GM18499 (cell line): ENCODE data around the gene MTOR.
"Not testable (repeated sequence)": the region's sequence is repeated elsewhere in the genome, so short reads cannot be mapped to it uniquely, and the experiment has no call there.

Source experiments
- ATAC-seq: cut with Tn5 transposase; IDR thresholded peaks from one replicate; pipeline ENCODE4 v1.9.1; 2021; ENCODE audit warnings: moderate number of reproducible peaks; ENCODE audit not compliant: insufficient read depth, unreplicated experiment

MTOR gene

GRCh38 chr1:11070876-11071275, 191.5 kb downstream of the MTOR start:
- ATAC-seq = no peak

- ATAC-seq = no peak
These were observed 193.5 kb downstream of the MTOR start for GRCh38 chr1:11068600-11069473.

GRCh38 chr1:11067716-11068599, 194.4 kb downstream of the MTOR start:
- no peak for ATAC-seq

DNA sequence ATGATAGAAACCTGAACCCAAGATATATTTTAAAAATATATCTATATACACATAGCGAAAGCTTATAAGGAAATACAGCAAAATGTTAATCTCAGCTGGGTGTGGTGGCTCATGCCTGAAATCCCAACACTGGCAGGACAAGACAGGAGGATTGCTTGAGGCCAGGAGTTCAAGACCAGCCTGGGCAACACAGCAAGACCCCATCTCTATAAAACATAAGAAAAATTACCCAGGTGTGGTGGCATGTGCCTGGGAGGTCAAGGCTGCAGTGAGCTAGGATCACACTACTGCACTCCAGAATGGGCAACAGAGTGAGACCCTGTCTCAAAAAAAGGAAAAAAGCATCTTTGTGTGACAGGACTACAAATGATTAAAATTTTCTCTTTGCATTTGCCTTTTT, 196.6 kb downstream of the MTOR start:
- no peak for ATAC-seq

DNA sequence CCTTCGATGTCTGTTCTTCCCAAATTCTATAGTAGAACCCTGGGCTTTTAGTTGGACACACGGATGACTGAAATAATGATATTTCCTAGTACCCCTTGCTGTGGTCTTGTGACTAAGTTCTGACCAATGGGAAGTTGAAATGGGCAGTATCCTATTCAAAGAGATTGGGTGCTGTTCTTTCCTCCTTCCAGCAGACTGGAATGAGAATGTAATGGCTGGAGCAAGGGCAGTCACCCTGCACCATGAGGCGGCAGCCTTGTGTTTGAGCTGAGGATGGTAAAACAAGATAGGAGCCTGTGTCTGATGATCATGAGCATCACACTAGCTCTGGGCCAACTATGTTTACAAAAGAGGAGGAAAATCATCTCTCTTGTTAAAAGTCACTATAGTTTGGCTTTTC, 197.4 kb downstream of the MTOR start:
- no peak for ATAC-seq

DNA sequence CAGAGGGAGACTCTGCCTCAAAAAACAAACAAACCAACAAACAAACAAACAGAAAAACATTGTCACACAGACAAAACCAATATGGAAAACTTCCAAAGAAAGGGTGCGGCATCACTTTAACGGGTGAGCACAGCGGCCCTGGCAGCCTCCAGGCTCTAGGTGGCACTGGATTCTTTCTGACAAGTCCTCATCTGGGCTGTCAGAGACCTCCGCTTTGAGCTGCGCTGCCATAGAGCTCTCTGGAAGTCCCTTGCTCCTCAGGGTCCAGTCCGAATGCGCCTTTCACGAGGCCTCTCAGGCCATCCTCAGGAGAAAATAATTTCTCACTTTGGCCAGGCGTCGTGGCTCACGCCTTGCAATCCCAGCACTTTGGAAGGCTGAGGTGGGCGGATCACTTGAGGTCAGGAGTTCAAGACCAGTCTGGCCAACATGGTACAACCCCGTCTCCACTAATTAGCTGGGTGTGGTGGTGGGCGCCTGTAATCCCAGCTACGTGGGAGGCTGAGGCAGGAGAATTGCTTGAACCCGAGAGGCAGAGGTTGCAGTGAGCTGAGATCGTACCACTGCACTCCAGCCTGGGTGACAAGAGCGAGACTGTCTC, 198.3 kb downstream of the MTOR start:
- ATAC-seq = not testable (repeated sequence)

DNA sequence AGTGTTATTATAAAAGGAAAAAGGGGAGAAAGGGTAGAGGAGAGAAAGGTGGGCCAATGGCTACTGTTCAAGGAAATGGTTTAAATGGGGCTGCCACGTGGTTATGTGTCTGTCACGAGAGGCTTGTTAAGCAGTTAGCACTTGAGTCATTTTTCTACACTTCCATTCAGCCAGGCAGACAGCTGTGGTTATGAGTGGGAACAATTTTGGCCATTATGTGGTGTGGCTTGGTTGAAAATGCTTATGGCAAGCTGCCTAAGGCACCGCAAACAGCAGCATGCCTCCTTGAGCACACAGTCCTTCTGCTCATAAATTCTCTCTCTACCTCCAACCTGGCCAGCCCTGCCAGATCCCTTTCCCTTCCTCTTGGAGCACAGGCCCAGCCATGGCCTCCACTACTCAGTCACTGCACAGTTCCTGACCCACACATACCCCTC, 199.4 kb downstream of the MTOR start:
- no peak for ATAC-seq

- ATAC-seq = no peak
These were observed 200.5 kb downstream of the MTOR start for GRCh38 chr1:11061652-11062365.

GRCh38 chr1:11059968-11060830, 202.2 kb downstream of the MTOR start, which contains the start of gene SRM:
SRM (minus strand) TSS chr1:11060018; CDS start chr1:11059943, 75 bp downstream.
- no peak for ATAC-seq

- no peak for ATAC-seq
These were observed 203.0 kb downstream of the MTOR start for GRCh38 chr1:11059155-11059967.

GRCh38 chr1:11058595-11059154, 203.7 kb downstream of the MTOR start:
- ATAC-seq = no peak

GRCh38 chr1:11058026-11058425, 204.3 kb downstream of the MTOR start:
- no peak for ATAC-seq

DNA sequence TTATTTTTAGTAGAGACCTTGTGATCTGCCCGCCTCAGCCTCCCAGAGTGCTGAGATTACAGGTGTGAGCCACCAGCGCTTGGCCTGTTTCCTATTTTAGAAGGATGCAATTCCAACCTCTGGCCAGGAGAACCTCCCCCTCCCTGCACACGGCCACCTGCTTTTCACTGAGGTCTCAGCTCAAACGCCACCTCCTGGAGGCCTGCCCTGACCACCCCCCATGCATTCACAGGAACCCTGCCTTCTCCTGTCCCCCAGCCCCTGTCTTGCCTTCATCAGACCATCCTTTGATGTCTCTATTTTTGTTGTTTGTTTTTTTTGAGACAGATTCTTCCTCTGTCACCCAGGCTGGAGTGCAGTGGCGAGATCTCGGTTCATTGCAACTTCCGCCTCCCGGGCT, 204.9 kb downstream of the MTOR start:
- ATAC-seq = no peak
